SK-N-SH treated with all-trans-retinoic acid at 6 μM for 48 hours (cell line): ENCODE data around the gene KLHL29.
"Not testable (repeated sequence)": the region's sequence is repeated elsewhere in the genome, so short reads cannot be mapped to it uniquely, and the experiment has no call there.

Experiments used
- ATAC-seq: fragments of 200-7000 bp; cut with Tn5 transposase; 3 replicates; pipeline ENCODE4 v1.9.1; 2020; ENCODE audit warnings: mild to moderate bottlenecking, moderate library complexity
- ARNTL ChIP-seq: fragments of 450-650 bp; formaldehyde crosslinking; IDR thresholded peaks from 2 replicates; pipeline ENCODE4 v1.5.0; 2020; ENCODE audit warnings: low read depth, mild to moderate bottlenecking, moderate library complexity, borderline replicate concordance
- BACH2 ChIP-seq: fragments of 250-450 bp; sonication (Bioruptor Pico); IDR thresholded peaks from 2 replicates; pipeline ENCODE4 v1.9.0; 2021; ENCODE audit warnings: mild to moderate bottlenecking, borderline replicate concordance
- CREB5 ChIP-seq: fragments of 250-450 bp; sonication (Bioruptor Pico); IDR thresholded peaks from 2 replicates; pipeline ENCODE4 v1.5.1; 2020; ENCODE audit warnings: low read depth, mild to moderate bottlenecking, moderate library complexity
- CSDC2 ChIP-seq: fragments of 250-450 bp; sonication (Bioruptor Pico); IDR thresholded peaks from 2 replicates; pipeline ENCODE4 v1.5.0; 2020; ENCODE audit warnings: mild to moderate bottlenecking, moderate library complexity
- ESRRG ChIP-seq: fragments of 250-450 bp; sonication (Bioruptor Pico); IDR thresholded peaks from 2 replicates; pipeline ENCODE4 v1.6.1; 2021; ENCODE audit warnings: mild to moderate bottlenecking
- GLIS3 ChIP-seq: fragments of 250-450 bp; sonication (Bioruptor Pico); IDR thresholded peaks from 2 replicates; pipeline ENCODE4 v1.5.0; 2020; ENCODE audit warnings: mild to moderate bottlenecking, moderate library complexity
- ISL1 ChIP-seq: fragments of 250-450 bp; sonication (Bioruptor Pico); IDR thresholded peaks from 2 replicates; pipeline ENCODE4 v2.1.2; 2022; ENCODE audit warnings: mild to moderate bottlenecking, moderate library complexity
- OSR1 ChIP-seq: fragments of 250-450 bp; sonication (Bioruptor Pico); IDR thresholded peaks from 2 replicates; pipeline ENCODE4 v1.8.0; 2022; ENCODE audit warnings: moderate library complexity, mild to moderate bottlenecking, inconsistent platforms
- PATZ1 ChIP-seq: fragments of 250-450 bp; sonication (Bioruptor Pico); IDR thresholded peaks from 2 replicates; pipeline ENCODE4 v1.8.0; 2020; ENCODE audit warnings: mild to moderate bottlenecking, moderate library complexity, borderline replicate concordance
- PPARA ChIP-seq: fragments of 250-450 bp; sonication (Bioruptor Pico); IDR thresholded peaks from 2 replicates; pipeline ENCODE4 v1.5.0; 2020; ENCODE audit warnings: mild to moderate bottlenecking, borderline replicate concordance
- RARB ChIP-seq: fragments of 250-450 bp; sonication (Bioruptor Pico); IDR thresholded peaks from 2 replicates; pipeline ENCODE4 v1.8.0; 2021; ENCODE audit warnings: mild to moderate bottlenecking, moderate library complexity
- SNAI2 ChIP-seq: fragments of 250-450 bp; sonication (Bioruptor Pico); IDR thresholded peaks from 2 replicates; pipeline ENCODE4 v1.5.0; 2020; ENCODE audit warnings: mild to moderate bottlenecking, moderate library complexity
- TCF4 ChIP-seq: fragments of 250-450 bp; sonication (Bioruptor Pico); IDR thresholded peaks from 2 replicates; pipeline ENCODE4 v1.8.0; 2021; ENCODE audit warnings: mild to moderate bottlenecking, moderate library complexity, borderline replicate concordance
- TSHZ2 ChIP-seq: fragments of 250-450 bp; sonication (Bioruptor Pico); IDR thresholded peaks from 2 replicates; pipeline ENCODE4 v1.5.0; 2020; ENCODE audit warnings: mild to moderate bottlenecking, moderate library complexity
- ZC3H10 ChIP-seq: fragments of 250-450 bp; sonication (Bioruptor Pico); IDR thresholded peaks from 2 replicates; pipeline ENCODE4 v1.5.1; 2021; ENCODE audit warnings: mild to moderate bottlenecking, moderate library complexity
- ZFP3 ChIP-seq: fragments of 250-450 bp; sonication (Bioruptor Pico); IDR thresholded peaks from 2 replicates; pipeline ENCODE4 v1.5.0; 2020; ENCODE audit warnings: mild to moderate bottlenecking, moderate library complexity
- ZFP30 ChIP-seq: fragments of 450-650 bp; formaldehyde crosslinking; IDR thresholded peaks from 2 replicates; pipeline ENCODE4 v1.5.0; 2022; ENCODE audit warnings: mild to moderate bottlenecking, moderate library complexity
- ZNF565 ChIP-seq: fragments of 450-650 bp; formaldehyde crosslinking; conservative IDR thresholded peaks from 2 replicates; pipeline ENCODE4 v1.5.0; 2020; ENCODE audit warnings: low read depth, mild to moderate bottlenecking, moderate library complexity
- ZNF70 ChIP-seq: fragments of 450-650 bp; formaldehyde crosslinking; IDR thresholded peaks from 2 replicates; pipeline ENCODE4 v1.5.0; 2020; ENCODE audit warnings: mild to moderate bottlenecking, moderate library complexity
- TF ChIP-seq, protein P1 (sequence below): fragments of 250-450 bp; sonication (Bioruptor Pico); IDR thresholded peaks from 2 replicates; pipeline ENCODE4 v1.8.0; 2021; ENCODE audit warnings: low read depth, mild to moderate bottlenecking, moderate library complexity, borderline replicate concordance

KLHL29 gene

GRCh38 chr2:23722255-23722654, 337.3 kb downstream of the KLHL29 start:
- TF ChIP-seq CREB5 (CRISPR knock-in tag) (no peak), ZNF565 (CRISPR knock-in tag) (no peak), ZC3H10 (no peak), ARNTL (no peak), GLIS3 (CRISPR knock-in tag) (no peak), ZFP30 (CRISPR knock-in tag) (no peak), SNAI2 (no peak), PPARA (no peak)
- no peak for ATAC-seq

DNA sequence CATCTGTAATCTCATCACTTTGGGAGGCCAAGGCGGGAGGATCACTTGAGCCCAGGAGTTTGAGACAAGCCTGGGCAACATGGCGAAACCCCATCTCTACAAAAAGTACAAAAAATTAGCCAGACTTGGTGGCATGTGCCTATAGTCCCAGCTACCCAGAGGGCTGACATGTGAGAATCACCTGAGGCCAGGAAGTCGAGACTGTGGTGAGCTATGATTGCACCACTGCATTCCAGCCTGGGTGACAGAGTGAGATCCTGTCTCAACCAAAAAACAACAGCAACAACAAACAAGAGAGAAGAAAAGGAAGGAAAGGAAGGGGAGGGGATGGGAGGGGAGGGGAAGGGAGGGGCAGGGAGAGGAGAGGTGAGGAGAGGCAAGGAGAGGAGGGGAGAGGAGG, 338.1 kb downstream of the KLHL29 start:
- ATAC-seq = not testable (repeated sequence)

DNA sequence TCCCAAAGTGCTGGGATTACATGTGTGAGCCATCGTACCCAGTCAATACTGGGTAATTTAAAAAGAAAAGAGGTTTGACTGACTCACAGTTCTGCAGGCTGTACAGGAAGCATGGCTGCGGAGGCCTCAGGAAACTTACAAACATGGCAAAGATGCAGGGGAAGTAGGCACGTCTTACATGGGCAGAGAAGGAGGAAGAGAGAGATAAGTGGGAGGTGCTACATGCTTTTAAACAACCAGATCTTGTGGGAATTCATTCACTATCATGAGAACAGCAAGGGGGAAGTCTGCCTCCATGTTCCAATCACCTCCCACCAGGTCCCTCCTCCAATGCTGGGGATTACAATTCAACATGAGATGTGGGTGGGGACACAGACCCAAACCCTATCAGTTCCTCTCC, 349.4 kb downstream of the KLHL29 start:
- ATAC-seq = no peak
- TF ChIP-seq CSDC2 (CRISPR knock-in tag) (no peak), TCF4 (no peak), ZFP30 (CRISPR knock-in tag) (no peak), CREB5 (CRISPR knock-in tag) (no peak), ARNTL (no peak), PPARA (no peak), TSHZ2 (no peak), BACH2 (no peak), SNAI2 (no peak), OSR1 (CRISPR knock-in tag) (no peak), ZFP3 (CRISPR knock-in tag) (no peak), GLIS3 (CRISPR knock-in tag) (no peak), ZNF565 (CRISPR knock-in tag) (no peak), PATZ1 (CRISPR knock-in tag) (no peak)
- TF ChIP-seq, protein P1, sequence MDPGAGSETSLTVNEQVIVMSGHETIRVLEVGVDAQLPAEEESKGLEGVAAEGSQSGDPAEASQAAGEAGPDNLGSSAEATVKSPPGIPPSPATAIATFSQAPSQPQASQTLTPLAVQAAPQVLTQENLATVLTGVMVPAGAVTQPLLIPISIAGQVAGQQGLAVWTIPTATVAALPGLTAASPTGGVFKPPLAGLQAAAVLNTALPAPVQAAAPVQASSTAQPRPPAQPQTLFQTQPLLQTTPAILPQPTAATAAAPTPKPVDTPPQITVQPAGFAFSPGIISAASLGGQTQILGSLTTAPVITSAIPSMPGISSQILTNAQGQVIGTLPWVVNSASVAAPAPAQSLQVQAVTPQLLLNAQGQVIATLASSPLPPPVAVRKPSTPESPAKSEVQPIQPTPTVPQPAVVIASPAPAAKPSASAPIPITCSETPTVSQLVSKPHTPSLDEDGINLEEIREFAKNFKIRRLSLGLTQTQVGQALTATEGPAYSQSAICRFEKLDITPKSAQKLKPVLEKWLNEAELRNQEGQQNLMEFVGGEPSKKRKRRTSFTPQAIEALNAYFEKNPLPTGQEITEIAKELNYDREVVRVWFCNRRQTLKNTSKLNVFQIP (CRISPR knock-in tag) = no peak

DNA sequence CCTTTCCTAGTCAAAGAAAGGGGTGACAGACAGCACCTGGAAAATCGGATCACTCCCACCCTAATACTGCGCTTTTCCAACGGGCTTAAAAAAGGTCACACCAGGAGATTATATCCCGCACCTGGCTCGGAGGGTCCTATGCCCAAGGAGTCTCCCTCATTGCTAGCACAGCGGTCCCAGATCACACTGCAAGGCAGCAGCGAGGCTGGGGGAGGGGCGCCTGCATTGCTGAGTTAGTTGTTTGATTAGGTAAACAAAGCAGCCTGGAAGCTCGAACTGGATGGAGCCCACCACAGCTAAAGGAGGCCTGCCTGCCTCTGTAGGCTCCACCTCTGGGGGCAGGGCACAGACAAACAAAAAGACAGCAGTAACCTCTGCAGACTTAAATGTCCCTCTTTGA, 351.8 kb downstream of the KLHL29 start:
- not testable (repeated sequence) for ATAC-seq

DNA sequence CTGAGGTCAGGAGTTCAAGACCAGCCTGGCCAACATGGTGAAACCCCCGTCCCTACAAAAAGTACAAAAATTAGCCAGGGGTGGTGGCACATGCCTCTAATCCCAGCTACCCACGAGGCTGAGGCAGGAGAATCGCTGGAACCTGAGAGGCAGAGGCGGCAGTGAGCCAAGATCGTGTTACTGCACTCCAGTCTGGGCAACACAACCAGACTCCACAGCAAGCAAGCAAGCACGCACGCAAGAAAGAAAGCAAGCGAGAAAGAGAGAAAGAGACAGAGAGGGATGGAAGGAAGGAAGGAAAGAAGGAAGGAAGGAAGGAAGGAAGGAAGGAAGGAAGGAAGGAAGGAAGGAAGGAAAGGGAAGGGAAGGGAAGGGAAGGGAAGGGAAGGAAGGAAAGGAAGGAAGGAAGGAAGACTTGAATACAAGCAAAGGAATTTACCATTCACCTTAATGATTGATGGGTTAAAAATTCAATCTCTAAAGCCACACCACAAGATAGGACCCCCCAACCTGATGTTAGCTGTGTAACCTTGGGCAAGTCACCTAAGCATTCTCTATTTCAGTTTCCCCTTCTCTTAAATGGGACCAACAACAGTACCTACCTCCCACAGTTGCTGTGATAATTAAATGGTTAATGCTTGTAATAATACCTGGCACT, 360.2 kb downstream of the KLHL29 start:
- no peak for ATAC-seq
- TF ChIP-seq ZNF565 (CRISPR knock-in tag) (no peak), ZFP3 (CRISPR knock-in tag) (no peak), ESRRG (CRISPR knock-in tag) (no peak), PATZ1 (CRISPR knock-in tag) (no peak), ZFP30 (CRISPR knock-in tag) (no peak), ISL1 (CRISPR knock-in tag) (no peak), RARB (CRISPR knock-in tag) (no peak), CREB5 (CRISPR knock-in tag) (no peak), ZNF70 (CRISPR knock-in tag) (no peak)
- TF ChIP-seq, all 23 proteins: peak for 0
